Testis (tissue), 2 donors: ENCODE data around the gene PYROXD2.

Source experiments
- POLR2A ChIP-seq: fragments of 450-650 bp; IDR thresholded peaks from one replicate; pipeline ENCODE4 v1.6.1; 2017; ENCODE audit warnings: antibody characterized with exemption, mild to moderate bottlenecking, moderate library complexity
- TF ChIP-seq, protein P1 (sequence below), 3 experiments: fragments of 450-650 bp in 2 of 3; fragments of 200-600 bp in 1 of 3; sonication (generic) in 1 of 3; IDR thresholded peaks; one replicate each; pipeline ENCODE4 v1.5.1; 2016 to 2019; ENCODE audit warnings: antibody characterized with exemption in 3 of 3, mild to moderate bottlenecking in 2 of 3, moderate library complexity in 1 of 3

GRCh38 chr10:98430427-98430826 is 15.4 kb upstream of the PYROXD2 start:
- TF ChIP-seq, protein P1, sequence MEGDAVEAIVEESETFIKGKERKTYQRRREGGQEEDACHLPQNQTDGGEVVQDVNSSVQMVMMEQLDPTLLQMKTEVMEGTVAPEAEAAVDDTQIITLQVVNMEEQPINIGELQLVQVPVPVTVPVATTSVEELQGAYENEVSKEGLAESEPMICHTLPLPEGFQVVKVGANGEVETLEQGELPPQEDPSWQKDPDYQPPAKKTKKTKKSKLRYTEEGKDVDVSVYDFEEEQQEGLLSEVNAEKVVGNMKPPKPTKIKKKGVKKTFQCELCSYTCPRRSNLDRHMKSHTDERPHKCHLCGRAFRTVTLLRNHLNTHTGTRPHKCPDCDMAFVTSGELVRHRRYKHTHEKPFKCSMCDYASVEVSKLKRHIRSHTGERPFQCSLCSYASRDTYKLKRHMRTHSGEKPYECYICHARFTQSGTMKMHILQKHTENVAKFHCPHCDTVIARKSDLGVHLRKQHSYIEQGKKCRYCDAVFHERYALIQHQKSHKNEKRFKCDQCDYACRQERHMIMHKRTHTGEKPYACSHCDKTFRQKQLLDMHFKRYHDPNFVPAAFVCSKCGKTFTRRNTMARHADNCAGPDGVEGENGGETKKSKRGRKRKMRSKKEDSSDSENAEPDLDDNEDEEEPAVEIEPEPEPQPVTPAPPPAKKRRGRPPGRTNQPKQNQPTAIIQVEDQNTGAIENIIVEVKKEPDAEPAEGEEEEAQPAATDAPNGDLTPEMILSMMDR (IDR thresholded peaks at IDR 0.05) = no peak
- no peak for TF ChIP-seq POLR2A
